Astrocyte of the cerebellum (primary cell): ENCODE results near the gene MYH9.

Experiments used
- DNase-seq: peaks from one replicate; pipeline ENCODE4 v3.0.0-alpha.2; 2011; ENCODE audit warnings: low read depth
- H3K4me3 ChIP-seq: 2 replicates; pipeline ENCODE4 v1.5.1; 2011; ENCODE audit warnings: mild to moderate bottlenecking, low read depth, low read length, moderate library complexity
- CTCF ChIP-seq: IDR thresholded peaks from 2 replicates; pipeline ENCODE4 v1.5.1; 2012; ENCODE audit warnings: low read length, low read depth, moderate library complexity, mild to moderate bottlenecking; ENCODE audit errors: missing control alignments
- in situ Hi-C: cut with HindIII; loops from 2 replicates; pipeline ENCODE4 v1.10.0; 2017; ENCODE audit warnings: low sequenced_read_pairs

MYH9 gene

GRCh38 chr22:36249160-36249559 is 138.6 kb downstream of the MYH9 start:
- no peak for TF ChIP-seq CTCF
- in situ Hi-C loops: no loop called here
- DNase-seq: no peak
- H3K4me3 ChIP-seq: no peak overlapping the region

- in situ Hi-C loops: no loop called here
- no peak overlapping the region for H3K4me3 ChIP-seq
- no peak for DNase-seq
- TF ChIP-seq CTCF: no peak
Observed at GRCh38 chr22:36247955-36248354, 139.8 kb downstream of the MYH9 start.

- DNase-seq: no peak
- in situ Hi-C loops: no loop called here
Observed at GRCh38 chr22:36246718-36247117, 141.0 kb downstream of the MYH9 start.

GRCh38 chr22:36245805-36246356 is 141.9 kb downstream of the MYH9 start:
- TF ChIP-seq CTCF: no peak
- no peak for DNase-seq
- no peak overlapping the region for H3K4me3 ChIP-seq
- in situ Hi-C loops: no loop called here

More at GRCh38 chr22:36246718-36247117, 141.0 kb downstream of the MYH9 start:
- no peak overlapping the region for H3K4me3 ChIP-seq
- no peak for TF ChIP-seq CTCF

- no peak for TF ChIP-seq CTCF
- DNase-seq: peak; percentile 81
- in situ Hi-C loops: no loop called here
- no peak overlapping the region for H3K4me3 ChIP-seq
Observed at GRCh38 chr22:36244522-36245391, 143.0 kb downstream of the MYH9 start.

- no peak for TF ChIP-seq CTCF
- in situ Hi-C loops: no loop called here
Observed at GRCh38 chr22:36243986-36244385, 143.8 kb downstream of the MYH9 start.

More at GRCh38 chr22:36243986-36244385, 143.8 kb downstream of the MYH9 start:
- no peak overlapping the region for H3K4me3 ChIP-seq
- DNase-seq: no peak
